ENCODE measurements around the gene SCYGR4.
"Not testable (repeated sequence)": the region's sequence is repeated elsewhere in the genome, so short reads cannot be mapped to it uniquely, and the experiment has no call there.

The SCYGR4 gene

GRCh38 chr2:227614740-227615139, 2.6 kb upstream of the SCYGR4 start, which contains the start of gene SCYGR3:
TSS of gene SCYGR3 (minus strand) at chr2:227614840. CDS start at chr2:227614840, 0 bp downstream.
- DNase-seq: no peak

GRCh38 chr2:227615181-227615580, 2.1 kb upstream of the SCYGR4 start:
- no peak for DNase-seq

- DNase-seq: no peak
These were observed 1.4 kb upstream of the SCYGR4 start for GRCh38 chr2:227615906-227616305.

GRCh38 chr2:227616631-227617030, 667 bp upstream of the SCYGR4 start:
- DNase-seq: no peak

GRCh38 chr2:227623226-227623625, 5.9 kb downstream of the SCYGR4 start:
- no peak for DNase-seq

- no peak for DNase-seq
These were observed 8.1 kb downstream of the SCYGR4 start for GRCh38 chr2:227625420-227625819.

GRCh38 chr2:227626580-227627151, 9.4 kb downstream of the SCYGR4 start:
- no peak for DNase-seq

GRCh38 chr2:227627769-227628168, 10.5 kb downstream of the SCYGR4 start:
- DNase-seq: no peak

- no peak for DNase-seq
These were observed 12.1 kb downstream of the SCYGR4 start for GRCh38 chr2:227629435-227629834.

- DNase-seq: no peak
These were observed 13.0 kb downstream of the SCYGR4 start for GRCh38 chr2:227630322-227630721.

- DNase-seq: no peak
These were observed 15.5 kb downstream of the SCYGR4 start for GRCh38 chr2:227632827-227633226.

GRCh38 chr2:227634201-227634600, 16.9 kb downstream of the SCYGR4 start:
- DNase-seq: no peak

- DNase-seq: no peak
These were observed 25.4 kb downstream of the SCYGR4 start for GRCh38 chr2:227642656-227643055.

- DNase-seq: no peak
These were observed 26.8 kb downstream of the SCYGR4 start for GRCh38 chr2:227643990-227644551.

- no peak for DNase-seq
These were observed 36.1 kb downstream of the SCYGR4 start for GRCh38 chr2:227653419-227653818.

- no peak for DNase-seq
These were observed 37.1 kb downstream of the SCYGR4 start for GRCh38 chr2:227654426-227654825.

- DNase-seq: no peak
These were observed 38.2 kb downstream of the SCYGR4 start for GRCh38 chr2:227655454-227655853.

- no peak for DNase-seq
These were observed 40.0 kb downstream of the SCYGR4 start for GRCh38 chr2:227657199-227657845.

GRCh38 chr2:227661025-227661649, 43.8 kb downstream of the SCYGR4 start:
- DNase-seq: no peak

- no peak for DNase-seq
These were observed 44.5 kb downstream of the SCYGR4 start for GRCh38 chr2:227661827-227662226.

GRCh38 chr2:227665189-227665940, 48.1 kb downstream of the SCYGR4 start:
- DNase-seq: no peak

- DNase-seq: not testable (repeated sequence)
These were observed 49.4 kb downstream of the SCYGR4 start, which contains the start of gene SCYGR5 for GRCh38 chr2:227666631-227667170. TSS of gene SCYGR5 (plus strand) at chr2:227666804. CDS start at chr2:227666804, 0 bp downstream.
